GM21576 (cell line): ENCODE results near the gene SIRT7.

ENCODE experiments used
- ATAC-seq: cut with Tn5 transposase; IDR thresholded peaks from one replicate; pipeline ENCODE4 v1.9.1; 2021; ENCODE audit warnings: mild to moderate bottlenecking, moderate library complexity; ENCODE audit not compliant: unreplicated experiment

The SIRT7 gene

GRCh38 chr17:81921996-81922565 is 4.1 kb upstream of the SIRT7 start:
- ATAC-seq: no peak

DNA sequence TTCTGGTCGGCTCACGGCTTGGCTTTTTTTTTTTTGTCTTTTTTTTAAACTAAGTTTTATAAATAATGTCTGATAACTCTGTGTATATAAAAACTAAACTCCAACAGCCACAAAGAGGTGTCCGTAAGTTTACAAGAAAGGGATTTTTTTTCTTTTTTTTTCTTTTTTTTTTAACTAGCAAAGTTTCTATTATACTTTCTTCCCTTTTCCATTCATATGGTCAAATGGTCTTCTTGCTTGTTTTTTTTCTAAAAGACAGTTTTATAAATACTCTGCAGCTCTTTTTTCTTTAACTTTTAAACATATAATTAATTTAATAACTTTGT is 3.5 kb upstream of the SIRT7 start:
- no peak for ATAC-seq

DNA sequence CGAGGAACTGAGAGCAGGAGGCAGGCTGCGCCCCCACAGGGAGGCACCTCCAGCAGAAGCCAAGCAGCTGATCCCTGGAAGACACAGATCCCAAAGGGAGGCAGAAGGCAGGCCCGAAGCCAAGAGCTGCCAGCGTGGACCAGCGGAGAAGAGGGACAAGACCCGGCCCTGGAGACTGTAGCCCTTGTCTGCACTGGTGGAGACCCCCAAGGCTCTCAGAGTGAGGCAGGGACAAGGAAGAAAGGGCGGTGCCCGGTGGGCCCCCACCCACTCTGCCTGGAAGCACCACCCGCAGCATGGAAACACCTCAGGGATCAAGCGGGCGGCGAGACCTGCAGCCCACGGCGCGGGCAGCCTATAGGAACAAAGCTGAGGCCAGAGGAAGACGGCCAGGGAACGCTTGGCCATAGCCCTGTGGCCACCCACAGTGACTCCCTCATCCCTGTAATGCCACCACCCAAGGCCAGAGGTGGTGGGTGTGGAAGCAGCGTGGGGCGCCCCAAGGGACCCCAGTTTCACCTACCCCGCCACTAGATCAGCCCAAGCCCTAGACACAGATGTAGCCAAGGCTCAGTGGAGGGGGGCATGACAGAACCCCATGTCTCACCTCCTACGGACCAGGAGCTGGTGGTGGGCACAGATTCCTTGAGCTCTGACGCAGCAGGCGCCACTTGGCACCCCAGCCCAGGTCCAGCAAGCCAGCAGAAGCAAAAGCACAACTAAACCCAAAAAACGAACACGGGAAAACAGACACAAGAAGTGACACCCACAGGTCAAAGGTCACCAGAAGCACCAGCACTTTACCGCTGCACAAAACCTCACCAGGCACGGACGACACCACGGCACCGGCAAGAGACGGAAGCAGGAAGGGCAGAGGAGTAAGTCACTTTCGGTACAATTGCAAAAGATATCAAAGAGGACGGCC is 2.9 kb upstream of the SIRT7 start:
- no peak for ATAC-seq

DNA sequence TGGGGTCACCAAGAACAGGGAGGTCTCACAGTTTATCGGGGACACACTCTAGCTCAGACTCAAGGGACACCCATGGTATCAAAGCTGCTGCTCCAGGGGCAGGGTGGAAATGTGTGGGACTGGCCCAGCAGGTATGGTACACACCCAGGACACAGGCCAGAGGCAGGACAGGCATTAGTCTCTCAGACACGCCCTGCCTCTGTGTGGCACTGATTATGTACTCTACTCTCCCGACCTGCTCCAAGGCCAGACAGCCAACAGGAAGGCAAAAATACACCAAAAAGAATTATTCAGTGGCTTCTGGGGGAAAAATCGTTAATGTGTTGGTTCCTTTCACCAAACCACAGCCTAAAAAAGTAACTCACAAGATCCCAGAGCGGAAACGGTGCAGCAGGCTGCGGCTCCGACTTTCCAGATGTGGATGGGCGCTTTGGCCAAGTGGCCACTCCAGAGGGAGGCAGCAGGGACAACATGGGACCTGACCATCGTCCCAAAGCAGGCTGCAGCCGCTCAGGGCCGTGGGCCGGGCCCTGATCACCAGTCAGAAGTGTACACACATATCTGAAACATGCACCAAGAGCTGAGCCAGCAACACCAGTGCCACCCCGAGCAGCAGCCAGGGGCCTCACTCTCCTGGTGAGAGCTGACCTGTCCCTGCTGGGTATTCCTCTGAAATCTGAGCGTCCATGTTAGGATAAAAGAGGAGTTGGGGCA is 1.0 kb upstream of the SIRT7 start:
- ATAC-seq: no peak

DNA sequence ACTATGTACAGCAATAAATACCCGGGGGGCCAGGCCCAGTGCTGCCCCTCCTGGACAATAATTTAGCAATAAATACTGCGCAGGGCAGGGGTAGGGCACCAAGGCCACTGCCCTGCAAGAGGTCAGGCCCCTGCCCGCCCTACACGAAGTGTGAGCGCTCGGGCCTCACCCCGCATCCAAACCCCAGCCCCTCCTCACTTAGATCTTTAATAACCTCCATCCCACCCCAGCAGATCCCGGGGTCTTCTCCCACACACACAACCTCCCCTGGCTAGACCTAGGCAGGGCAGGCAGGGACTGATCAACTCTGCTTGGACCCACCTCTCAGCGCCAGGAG is 325 bp upstream of the SIRT7 start:
- ATAC-seq: peak; percentile 20

GRCh38 chr17:81916234-81917001 is 1.6 kb downstream of the SIRT7 start:
- ATAC-seq: no peak

DNA sequence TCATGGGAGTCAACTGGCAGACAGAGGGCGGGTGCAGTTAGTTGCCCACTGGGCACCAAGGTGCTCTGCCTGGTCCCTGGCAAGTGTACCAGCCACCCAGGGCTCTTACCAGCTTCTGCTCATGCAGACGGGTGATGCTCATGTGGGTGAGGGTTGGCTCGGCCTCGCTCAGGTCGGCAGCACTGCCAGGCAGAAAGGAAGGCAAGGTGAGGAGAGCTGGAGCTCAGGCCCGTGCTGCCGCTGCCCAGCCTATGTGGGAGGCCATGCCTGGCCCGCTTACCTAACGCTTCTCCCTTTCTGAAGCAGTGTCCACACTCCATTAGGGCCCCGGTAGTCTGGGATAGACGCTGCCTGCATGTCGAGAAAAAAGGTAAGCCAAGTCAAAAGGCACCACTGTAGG is 2.6 kb downstream of the SIRT7 start:
- ATAC-seq: no peak

DNA sequence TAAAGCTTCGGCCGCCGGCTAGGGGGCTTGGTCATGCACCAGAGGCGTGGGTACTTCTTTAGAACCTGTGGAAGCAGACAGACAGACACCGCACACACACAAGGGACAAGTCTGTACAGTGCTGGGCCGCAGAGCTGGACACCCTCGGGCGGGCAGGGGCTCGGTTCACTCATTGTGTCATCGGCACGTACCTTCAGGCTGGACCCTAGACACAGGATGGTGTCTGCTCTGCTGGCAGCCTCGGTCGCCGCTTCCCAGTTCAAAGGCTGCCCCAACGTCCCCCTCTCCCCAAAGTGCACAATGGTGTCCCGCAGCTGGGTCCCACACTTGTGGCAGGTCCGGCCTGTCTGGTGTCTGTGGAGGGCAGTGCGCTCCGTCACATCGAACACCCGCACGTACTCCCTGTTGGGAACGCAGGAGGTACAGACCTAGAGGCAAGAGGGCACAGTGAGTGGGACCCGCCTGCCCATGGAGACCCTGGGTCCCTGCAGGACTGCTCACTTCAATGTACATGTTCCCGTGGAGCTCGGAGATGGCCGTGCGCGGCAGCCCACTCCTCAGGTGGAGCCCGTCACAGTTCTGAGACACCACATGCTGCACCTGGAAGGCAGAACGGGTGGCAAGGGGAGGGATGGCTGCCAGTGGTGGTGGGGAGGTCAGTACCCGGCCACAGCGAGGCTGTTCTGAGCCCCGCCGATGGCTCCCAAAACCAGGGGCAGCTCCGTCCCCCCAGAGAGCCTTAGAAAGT is 3.7 kb downstream of the SIRT7 start:
- no peak for ATAC-seq

GRCh38 chr17:81913394-81914102 is 4.4 kb downstream of the SIRT7 start:
- no peak for ATAC-seq

DNA sequence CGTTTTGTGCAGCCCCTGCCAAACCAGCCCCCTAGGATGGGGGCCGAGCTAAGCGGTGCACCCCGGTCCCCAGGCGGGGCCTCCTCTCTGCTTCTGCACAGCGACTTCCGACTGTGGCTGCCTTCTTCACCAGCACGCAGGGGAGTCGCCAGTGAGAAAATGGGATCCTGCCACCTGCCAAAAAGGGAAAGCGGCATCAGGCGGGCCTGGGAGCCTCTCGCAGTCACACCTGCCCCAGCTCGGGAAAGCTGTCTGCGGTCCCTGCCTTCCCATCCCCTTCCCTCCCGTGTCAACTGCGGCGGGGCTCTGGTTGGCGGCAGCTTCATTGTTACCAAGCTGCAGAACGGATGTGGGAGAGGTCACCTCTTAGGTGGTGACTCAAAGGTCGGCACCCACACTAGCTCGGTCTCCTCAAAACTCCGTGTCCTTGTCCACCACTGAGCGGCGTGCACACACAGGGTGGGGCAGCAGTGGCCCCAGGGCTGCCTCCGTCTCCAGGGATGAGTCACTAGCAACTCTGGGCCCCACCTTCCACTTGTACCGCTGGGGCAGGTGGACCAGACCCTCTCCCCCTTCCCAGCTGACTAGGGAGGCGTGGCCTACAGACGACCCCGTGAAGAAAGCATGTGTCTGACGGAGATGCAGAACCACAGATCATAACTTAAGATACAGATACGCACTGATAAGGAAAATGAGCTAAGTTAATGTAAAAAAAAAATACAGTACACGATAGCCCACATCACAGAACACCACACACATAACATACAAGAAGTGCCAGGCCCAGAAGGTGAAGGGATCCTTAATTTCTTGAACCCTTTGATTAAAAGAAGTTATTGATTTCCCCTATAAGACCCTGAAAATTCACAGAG is 5.3 kb downstream of the SIRT7 start:
- no peak for ATAC-seq

- no peak for ATAC-seq
These were observed 6.0 kb downstream of the SIRT7 start for GRCh38 chr17:81911969-81912368.

- ATAC-seq: peak; percentile 62
These were observed 6.6 kb downstream of the SIRT7 start, which contains the start of gene PCYT2 for GRCh38 chr17:81911277-81911961. TSS of gene PCYT2 (minus strand) at chr17:81911399. CDS start at chr17:81911355, 44 bp downstream.

DNA sequence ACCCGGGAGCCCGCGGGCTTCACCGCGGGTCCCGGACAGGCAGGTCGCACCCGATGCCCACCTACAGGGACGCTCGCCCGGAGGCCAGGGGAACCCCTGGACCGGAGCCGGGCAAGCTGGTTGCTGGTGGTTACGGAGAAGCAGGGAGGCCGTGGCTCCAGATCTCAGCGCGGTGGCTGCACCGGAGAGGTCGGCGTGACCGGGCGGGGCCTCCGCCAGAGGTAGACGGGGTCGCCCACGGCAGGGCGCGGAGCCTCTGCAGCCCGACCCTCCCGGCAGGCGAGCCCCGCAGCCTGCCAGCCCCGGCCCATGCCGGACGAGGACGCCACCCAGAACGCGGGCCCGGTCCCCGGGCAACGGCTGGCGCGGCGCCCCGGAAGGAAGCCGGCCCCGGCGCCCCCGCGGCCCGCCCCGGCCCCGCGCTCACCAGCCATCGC is 7.1 kb downstream of the SIRT7 start:
- peak; percentile 25 for ATAC-seq

GRCh38 chr17:81909966-81910839 is 7.8 kb downstream of the SIRT7 start:
- no peak for ATAC-seq

- no peak for ATAC-seq
These were observed 8.7 kb downstream of the SIRT7 start for GRCh38 chr17:81909231-81909630.

DNA sequence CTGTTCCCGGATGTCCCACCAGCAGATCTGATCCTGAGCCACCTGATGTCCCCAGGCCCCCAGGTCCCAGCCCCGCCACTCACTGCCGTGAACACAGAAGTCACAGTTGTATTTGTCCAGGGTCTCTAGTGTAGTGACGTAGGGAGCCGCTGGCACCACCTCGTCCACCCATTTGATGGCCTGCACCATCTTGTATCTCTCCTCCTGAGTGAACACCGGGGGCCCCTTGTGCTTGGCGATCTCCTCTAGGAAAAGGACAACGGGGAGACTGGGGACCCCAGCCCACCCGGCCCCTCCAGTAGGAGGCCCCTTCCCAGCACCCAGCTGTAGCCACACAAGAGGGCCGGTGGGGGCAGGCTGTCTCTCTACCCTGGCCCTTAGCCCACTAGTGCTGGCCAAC is 9.2 kb downstream of the SIRT7 start:
- no peak for ATAC-seq
